ENCODE results near the gene ZFYVE28. TPM values are rescaled to one million over a fixed set of nuclear protein-coding genes. Genes with fewer than 3 reads are reported as not detected.

The ZFYVE28 gene
- total RNA-seq, 1 donor from 2014 or later: 23.2 TPM

- ATAC-seq: no peak
- intact Hi-C loops (cut with DNase I): no loop called here
- no peak for DNase-seq (ENCODE audit: low spot score)
Measured at GRCh38 chr4:2399631-2400190, 18.7 kb downstream of the ZFYVE28 start.

- intact Hi-C loops (cut with DNase I): no loop called here
- ATAC-seq: no peak
- DNase-seq (ENCODE audit: low spot score): no peak
Measured at GRCh38 chr4:2399216-2399615, 19.2 kb downstream of the ZFYVE28 start.

- DNase-seq (ENCODE audit: low spot score): no peak
- intact Hi-C loops (cut with DNase I): no loop called here
- ATAC-seq: no peak
Measured at GRCh38 chr4:2397596-2398379, 20.7 kb downstream of the ZFYVE28 start.

- intact Hi-C loops (cut with DNase I): no loop called here
- DNase-seq (ENCODE audit: low spot score): no peak
- no peak for ATAC-seq
Measured at GRCh38 chr4:2396781-2397368, 21.6 kb downstream of the ZFYVE28 start.

GRCh38 chr4:2395584-2395983 lies 22.9 kb downstream of the ZFYVE28 start:
- intact Hi-C loops (cut with DNase I): no loop called here
- DNase-seq (ENCODE audit: low spot score): no peak
- no peak for ATAC-seq

GRCh38 chr4:2395038-2395437 lies 23.4 kb downstream of the ZFYVE28 start:
- DNase-seq (ENCODE audit: low spot score) (no peak), ATAC-seq (no peak)
- intact Hi-C loops (cut with DNase I): no loop called here

GRCh38 chr4:2394528-2394927 lies 23.9 kb downstream of the ZFYVE28 start:
- intact Hi-C loops (cut with DNase I): no loop called here
- ATAC-seq: no peak

GRCh38 chr4:2393353-2394270 lies 24.8 kb downstream of the ZFYVE28 start:
- ATAC-seq (no peak), DNase-seq (ENCODE audit: low spot score) (no peak)
- intact Hi-C loops (cut with DNase I): no loop called here

More at GRCh38 chr4:2394528-2394927, 23.9 kb downstream of the ZFYVE28 start:
- DNase-seq (ENCODE audit: low spot score): no peak

- DNase-seq (ENCODE audit: low spot score) (no peak), ATAC-seq (no peak)
- intact Hi-C loops (cut with DNase I): no loop called here
Measured at GRCh38 chr4:2390784-2391421, 27.5 kb downstream of the ZFYVE28 start.

GRCh38 chr4:2390146-2390545 lies 28.3 kb downstream of the ZFYVE28 start:
- DNase-seq (ENCODE audit: low spot score) (no peak), ATAC-seq (no peak)
- intact Hi-C loops (cut with DNase I): no loop called here

- DNase-seq (ENCODE audit: low spot score) (no peak), ATAC-seq (no peak)
- intact Hi-C loops (cut with DNase I): no loop called here
Measured at GRCh38 chr4:2389691-2390090, 28.8 kb downstream of the ZFYVE28 start.

- ATAC-seq: peak; percentile 16
- intact Hi-C loops (cut with DNase I): no loop called here
- DNase-seq (ENCODE audit: low spot score): no peak
Measured at GRCh38 chr4:2388429-2389182, 29.8 kb downstream of the ZFYVE28 start.

GRCh38 chr4:2387829-2388228 lies 30.6 kb downstream of the ZFYVE28 start:
- ATAC-seq (no peak), DNase-seq (ENCODE audit: low spot score) (no peak)
- intact Hi-C loops (cut with DNase I): no loop called here

GRCh38 chr4:2387218-2387617 lies 31.2 kb downstream of the ZFYVE28 start:
- ATAC-seq: no peak
- DNase-seq (ENCODE audit: low spot score): no peak
- intact Hi-C loops (cut with DNase I): no loop called here

- intact Hi-C loops (cut with DNase I): no loop called here
- ATAC-seq (no peak), DNase-seq (ENCODE audit: low spot score) (no peak)
Measured at GRCh38 chr4:2386717-2387116, 31.7 kb downstream of the ZFYVE28 start.

GRCh38 chr4:2385516-2385915 lies 32.9 kb downstream of the ZFYVE28 start:
- ATAC-seq (no peak), DNase-seq (ENCODE audit: low spot score) (no peak)
- intact Hi-C loops (cut with DNase I): no loop called here

GRCh38 chr4:2384245-2384644 lies 34.2 kb downstream of the ZFYVE28 start:
- ATAC-seq: no peak
- intact Hi-C loops (cut with DNase I): no loop called here
- DNase-seq (ENCODE audit: low spot score): no peak

- intact Hi-C loops (cut with DNase I): no loop called here
- no peak for DNase-seq (ENCODE audit: low spot score)
- ATAC-seq: no peak
Measured at GRCh38 chr4:2383760-2384159, 34.7 kb downstream of the ZFYVE28 start.
